ENCODE results near the gene TAF15. TPM values are rescaled to one million over a fixed set of nuclear protein-coding genes. Genes with fewer than 3 reads are reported as not detected.

Gene TAF15
- total RNA-seq, 4 donors from 2014 or later = 25.2 to 39.5 (median 31.6) TPM

DNA sequence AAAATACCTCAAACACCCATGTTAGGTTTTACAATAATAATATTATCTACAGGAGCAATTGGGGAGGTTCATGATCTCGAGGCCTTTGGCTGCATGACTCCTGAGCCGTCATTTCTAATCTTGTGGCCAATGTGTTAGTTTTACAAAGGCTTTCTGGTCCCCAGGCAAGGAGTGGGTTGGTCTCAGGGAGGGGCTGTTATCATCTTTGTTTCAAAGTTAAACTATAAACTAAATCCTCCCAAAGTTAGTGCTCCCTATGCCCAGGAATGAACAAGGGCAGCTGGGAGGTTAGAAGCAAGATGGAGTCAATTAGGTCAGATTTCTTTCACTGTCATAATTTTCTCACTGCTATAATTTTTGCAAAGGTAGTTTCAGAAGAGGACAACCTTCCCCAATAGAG lies 80.0 kb downstream of the TAF15 start:
- DNase-seq (no peak), ATAC-seq (no peak)
- Histone ChIP-seq H3K27me3 (no peaks in the 10 kb centered on the region), H3K27ac (no peak overlapping the region), H3K9me3 (no peaks in the 10 kb centered on the region), H3K4me3 (no peak overlapping the region), H3K36me3 (no peaks in the 10 kb centered on the region), H3K4me1 (no peaks in the 10 kb centered on the region)
- no peak for TF ChIP-seq POLR2A (IDR thresholded peaks at IDR 0.05)
- TF ChIP-seq, protein P1, sequence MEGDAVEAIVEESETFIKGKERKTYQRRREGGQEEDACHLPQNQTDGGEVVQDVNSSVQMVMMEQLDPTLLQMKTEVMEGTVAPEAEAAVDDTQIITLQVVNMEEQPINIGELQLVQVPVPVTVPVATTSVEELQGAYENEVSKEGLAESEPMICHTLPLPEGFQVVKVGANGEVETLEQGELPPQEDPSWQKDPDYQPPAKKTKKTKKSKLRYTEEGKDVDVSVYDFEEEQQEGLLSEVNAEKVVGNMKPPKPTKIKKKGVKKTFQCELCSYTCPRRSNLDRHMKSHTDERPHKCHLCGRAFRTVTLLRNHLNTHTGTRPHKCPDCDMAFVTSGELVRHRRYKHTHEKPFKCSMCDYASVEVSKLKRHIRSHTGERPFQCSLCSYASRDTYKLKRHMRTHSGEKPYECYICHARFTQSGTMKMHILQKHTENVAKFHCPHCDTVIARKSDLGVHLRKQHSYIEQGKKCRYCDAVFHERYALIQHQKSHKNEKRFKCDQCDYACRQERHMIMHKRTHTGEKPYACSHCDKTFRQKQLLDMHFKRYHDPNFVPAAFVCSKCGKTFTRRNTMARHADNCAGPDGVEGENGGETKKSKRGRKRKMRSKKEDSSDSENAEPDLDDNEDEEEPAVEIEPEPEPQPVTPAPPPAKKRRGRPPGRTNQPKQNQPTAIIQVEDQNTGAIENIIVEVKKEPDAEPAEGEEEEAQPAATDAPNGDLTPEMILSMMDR (IDR thresholded peaks at IDR 0.05 in 4 of 5, conservative IDR thresholded peaks at IDR 0.05 in 1 of 5) = no peak
- intact Hi-C loops (cut with DNase I; ENCODE audit: low total_unique reads) (no loop called here), in situ Hi-C loops (cut with MboI; ENCODE audit: low sequenced_read_pairs in 4 of 4) (no loop called here)

GRCh38 chr17:35889818-35890773 lies 80.8 kb downstream of the TAF15 start:
- in situ Hi-C loops (cut with MboI; ENCODE audit: low sequenced_read_pairs in 4 of 4) (no loop called here), intact Hi-C loops (cut with DNase I; ENCODE audit: low total_unique reads) (no loop called here)
- no peaks in the 10 kb centered on the region for H3K27me3 ChIP-seq
- TF ChIP-seq, protein P1 (IDR thresholded peaks at IDR 0.05 in 4 of 5, conservative IDR thresholded peaks at IDR 0.05 in 1 of 5) = no peak
- DNase-seq (no peak), ATAC-seq (no peak)
- no peak overlapping the region for H3K27ac ChIP-seq
- H3K4me3 ChIP-seq = no peak overlapping the region
- H3K9me3 ChIP-seq = no peaks in the 10 kb centered on the region
- no peaks in the 10 kb centered on the region for H3K4me1 ChIP-seq
- no peaks in the 10 kb centered on the region for H3K36me3 ChIP-seq

GRCh38 chr17:35890774-35891155 lies 81.5 kb downstream of the TAF15 start:
- intact Hi-C loops (cut with DNase I; ENCODE audit: low total_unique reads) = no loop called here
- in situ Hi-C loops (cut with MboI; ENCODE audit: low sequenced_read_pairs in 4 of 4) = no loop called here

GRCh38 chr17:35891269-35891668 lies 82.0 kb downstream of the TAF15 start:
- Histone ChIP-seq H3K27ac (no peak overlapping the region), H3K4me3 (no peak overlapping the region), H3K36me3 (no peaks in the 10 kb centered on the region), H3K9me3 (no peaks in the 10 kb centered on the region), H3K4me1 (no peaks in the 10 kb centered on the region), H3K27me3 (no peaks in the 10 kb centered on the region)
- intact Hi-C loops (cut with DNase I; ENCODE audit: low total_unique reads) = no loop called here
- DNase-seq (no peak), ATAC-seq (no peak)
- TF ChIP-seq, protein P1 (IDR thresholded peaks at IDR 0.05 in 4 of 5, conservative IDR thresholded peaks at IDR 0.05 in 1 of 5) = no peak
- no peak for TF ChIP-seq POLR2A (IDR thresholded peaks at IDR 0.05)
- in situ Hi-C loops (cut with MboI; ENCODE audit: low sequenced_read_pairs in 4 of 4) = no loop called here

More at GRCh38 chr17:35890774-35891155, 81.5 kb downstream of the TAF15 start:
- Histone ChIP-seq H3K36me3 (no peaks in the 10 kb centered on the region), H3K27ac (no peak overlapping the region), H3K27me3 (no peaks in the 10 kb centered on the region), H3K4me3 (no peak overlapping the region), H3K9me3 (no peaks in the 10 kb centered on the region), H3K4me1 (no peaks in the 10 kb centered on the region)
- TF ChIP-seq POLR2A (IDR thresholded peaks at IDR 0.05) = no peak
- TF ChIP-seq, protein P1 (IDR thresholded peaks at IDR 0.05 in 4 of 5, conservative IDR thresholded peaks at IDR 0.05 in 1 of 5) = no peak
- DNase-seq = peak in 1 of 2 donors; percentile 35
- ATAC-seq = no peak

All from gastrocnemius medialis (tissue), 4 donors.